D341Med (cell line): Measurements from ENCODE around the gene SKIDA1.
"Not testable (repeated sequence)": the region's sequence is repeated elsewhere in the genome, so short reads cannot be mapped to it uniquely, and the experiment has no call there.

Experiments used
- DNase-seq: peaks from one replicate; pipeline ENCODE4 v3.0.0; 2012; ENCODE audit warnings: low spot score

SKIDA1 gene

GRCh38 chr10:21525367-21526187, at the start of gene SKIDA1:
Gene SKIDA1 (minus strand): TSS chr10:21525682. CDS start chr10:21517822, 7,860 bp downstream.
- DNase-seq = peak; percentile 83

GRCh38 chr10:21574514-21574913, 49.0 kb upstream of the SKIDA1 start:
- DNase-seq = not testable (repeated sequence)

- no peak for DNase-seq
Measured at GRCh38 chr10:21572578-21572977, 47.1 kb upstream of the SKIDA1 start.

- no peak for DNase-seq
Measured at GRCh38 chr10:21570761-21571521, 45.5 kb upstream of the SKIDA1 start.

- not testable (repeated sequence) for DNase-seq
Measured at GRCh38 chr10:21558984-21559383, 33.5 kb upstream of the SKIDA1 start.

- DNase-seq = no peak
Measured at GRCh38 chr10:21556527-21556926, 31.0 kb upstream of the SKIDA1 start.

- DNase-seq = peak; percentile 43
Measured at GRCh38 chr10:21552638-21553037, 27.2 kb upstream of the SKIDA1 start.

- no peak for DNase-seq
Measured at GRCh38 chr10:21547246-21547645, 21.8 kb upstream of the SKIDA1 start.

GRCh38 chr10:21540701-21541100, 15.2 kb upstream of the SKIDA1 start:
- DNase-seq = not testable (repeated sequence)

- DNase-seq = no peak
Measured at GRCh38 chr10:21536874-21537273, 11.4 kb upstream of the SKIDA1 start.

- not testable (repeated sequence) for DNase-seq
Measured at GRCh38 chr10:21535976-21536375, 10.5 kb upstream of the SKIDA1 start.

- DNase-seq = no peak
Measured at GRCh38 chr10:21535494-21535965, 10.0 kb upstream of the SKIDA1 start.

- peak; percentile 76 for DNase-seq
Measured at GRCh38 chr10:21534604-21535493, 9.4 kb upstream of the SKIDA1 start.

GRCh38 chr10:21534280-21534586, 8.8 kb upstream of the SKIDA1 start:
- no peak for DNase-seq

GRCh38 chr10:21533467-21534279, 8.2 kb upstream of the SKIDA1 start, which contains the start of gene MLLT10:
Gene MLLT10 (plus strand): TSS chr10:21534232. CDS start chr10:21534645, 413 bp downstream.
- peak; percentile 95 for DNase-seq

GRCh38 chr10:21532694-21533466, 7.4 kb upstream of the SKIDA1 start:
- no peak for DNase-seq

- no peak for DNase-seq
Measured at GRCh38 chr10:21531164-21531563, 5.7 kb upstream of the SKIDA1 start.

- DNase-seq = no peak
Measured at GRCh38 chr10:21530641-21531040, 5.2 kb upstream of the SKIDA1 start.

GRCh38 chr10:21530168-21530567, 4.7 kb upstream of the SKIDA1 start:
- no peak for DNase-seq
